GM19023 (cell line): ENCODE results near the gene DLG2.

Experiments used
- ATAC-seq: cut with Tn5 transposase; IDR thresholded peaks from one replicate; pipeline ENCODE4 v1.9.1; 2021; ENCODE audit warnings: mild to moderate bottlenecking, moderate library complexity; ENCODE audit not compliant: unreplicated experiment

The DLG2 gene

GRCh38 chr11:84923489-84923888 lies 703.7 kb downstream of the DLG2 start:
- ATAC-seq = no peak

DNA sequence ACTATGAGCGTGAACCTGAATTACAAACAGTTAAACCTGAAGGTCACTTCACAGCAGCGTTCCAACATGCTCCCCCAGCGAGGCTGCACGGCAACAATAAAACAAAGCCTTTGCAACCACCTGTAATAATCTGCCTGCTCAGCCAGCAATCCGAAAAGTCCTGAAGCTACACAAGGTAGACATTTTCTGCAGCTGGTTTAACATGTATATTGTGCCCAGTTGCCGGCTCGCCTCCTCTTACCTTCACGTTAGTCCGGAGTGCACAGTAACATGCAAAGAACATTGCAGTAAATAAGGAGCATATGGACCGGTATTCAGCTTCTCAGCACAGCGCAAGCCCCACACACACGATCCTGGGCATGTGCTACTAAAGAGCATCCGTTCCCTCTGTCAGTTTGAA lies 704.3 kb downstream of the DLG2 start:
- ATAC-seq = no peak

- no peak for ATAC-seq
These were observed 704.8 kb downstream of the DLG2 start for GRCh38 chr11:84922212-84922805.

DNA sequence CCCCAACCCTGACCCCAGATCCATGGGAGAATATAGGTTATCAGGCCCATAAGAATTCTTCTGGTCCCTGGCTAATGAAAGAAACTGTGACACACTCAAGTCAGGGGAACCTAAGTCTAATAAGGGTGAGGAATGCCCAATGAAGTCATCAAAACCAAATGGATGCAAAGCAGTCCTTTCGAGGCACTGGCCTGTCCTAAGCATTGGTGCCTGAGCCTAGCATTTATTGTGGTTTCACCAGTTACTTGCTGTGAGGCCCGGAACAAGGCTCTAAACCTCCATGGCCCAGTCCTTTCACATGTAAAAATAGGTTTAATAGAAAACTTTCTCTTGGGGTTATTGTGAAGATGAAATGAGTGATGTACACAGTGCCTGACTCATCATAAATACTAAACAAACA lies 712.6 kb downstream of the DLG2 start:
- no peak for ATAC-seq

DNA sequence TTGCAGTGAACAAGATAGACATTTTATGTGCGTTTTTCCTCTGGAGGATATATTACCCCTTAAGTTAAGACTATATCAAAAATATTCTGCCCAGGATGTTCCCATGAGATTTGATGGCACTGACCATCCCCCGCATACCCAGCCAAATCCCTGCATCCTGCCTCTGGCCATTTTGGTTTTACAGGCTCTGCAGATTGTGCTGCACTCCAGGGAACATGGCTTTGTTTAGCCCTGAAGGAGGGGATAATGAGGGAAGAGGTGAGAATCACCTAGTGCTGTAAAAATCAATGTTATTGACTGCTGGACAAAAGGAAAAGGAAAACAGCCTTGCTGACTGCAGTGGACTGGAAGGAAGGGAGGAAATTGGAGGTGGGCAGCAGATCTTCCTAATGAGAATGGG lies 717.4 kb downstream of the DLG2 start:
- ATAC-seq = no peak

DNA sequence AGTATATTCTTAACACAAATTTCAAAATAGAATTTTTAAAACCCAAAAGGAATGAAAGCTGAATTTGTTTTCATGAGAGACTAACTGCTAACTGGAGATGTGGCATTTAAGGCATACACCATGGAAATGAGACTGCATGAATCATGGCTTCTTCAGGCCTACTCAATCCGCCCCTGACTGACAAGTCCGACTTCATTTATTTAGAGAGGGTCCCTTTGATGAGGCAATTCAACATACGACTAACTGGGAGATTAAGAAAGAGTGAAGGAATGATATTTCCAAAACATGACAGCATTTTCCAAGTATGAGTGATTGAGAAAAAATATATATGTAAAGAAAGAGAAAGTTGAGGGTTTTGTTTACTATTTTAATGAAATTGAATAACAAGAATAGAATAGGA lies 720.1 kb downstream of the DLG2 start:
- ATAC-seq = no peak

DNA sequence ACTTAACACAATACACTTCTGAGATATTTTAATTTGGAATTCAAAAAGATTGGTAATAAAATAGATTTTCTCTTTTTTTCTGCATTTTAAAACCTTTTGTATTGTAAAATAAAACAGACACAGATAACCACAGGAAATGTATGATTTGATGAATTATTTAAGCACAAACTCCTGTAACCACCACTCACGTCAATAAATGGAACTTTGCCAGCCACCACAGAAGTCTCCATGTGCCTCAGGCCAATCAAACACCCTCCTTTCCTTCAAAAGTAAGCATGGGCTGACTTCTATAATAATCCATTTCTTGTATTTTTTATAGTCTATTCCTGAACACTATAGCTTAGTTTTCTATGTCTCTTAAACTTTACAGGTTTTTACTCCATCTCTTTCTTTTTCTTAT lies 721.7 kb downstream of the DLG2 start:
- no peak for ATAC-seq

DNA sequence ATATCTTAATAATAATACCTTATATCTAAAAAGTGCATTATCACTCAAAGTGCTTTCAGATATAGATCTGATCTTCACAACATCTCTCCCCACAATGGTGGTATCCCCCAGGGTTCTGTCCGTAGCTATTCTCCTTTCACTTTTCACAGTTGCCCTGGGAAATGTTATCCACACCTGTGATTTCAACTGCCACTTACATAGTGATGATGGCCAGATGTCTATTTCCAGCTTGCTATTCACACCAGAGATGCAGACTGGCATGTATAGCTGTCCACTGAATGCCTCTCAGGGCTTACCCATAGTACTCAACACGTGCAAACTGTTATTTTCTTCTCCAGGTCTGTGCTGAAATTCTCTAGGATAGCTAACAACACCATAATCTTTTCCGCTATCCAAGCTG lies 724.7 kb downstream of the DLG2 start:
- ATAC-seq = no peak

DNA sequence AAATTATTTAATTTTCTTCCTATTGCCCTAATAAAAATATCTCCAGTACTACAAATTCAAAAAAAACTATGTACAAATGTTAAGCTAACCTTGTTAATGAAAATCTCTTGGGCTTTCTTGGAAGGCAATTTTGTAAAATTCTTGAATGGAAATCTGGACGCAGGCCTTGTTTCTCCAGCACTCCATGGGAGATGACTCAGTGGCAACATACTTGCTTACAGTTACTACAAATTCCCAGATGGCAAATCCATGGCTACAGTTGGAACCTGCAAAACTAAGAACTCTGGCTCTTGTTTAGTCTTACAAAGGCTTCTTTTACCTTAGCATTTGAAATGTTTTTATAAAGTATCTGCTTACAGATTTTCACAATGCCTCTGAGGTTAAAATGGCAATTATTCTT lies 725.2 kb downstream of the DLG2 start:
- no peak for ATAC-seq

DNA sequence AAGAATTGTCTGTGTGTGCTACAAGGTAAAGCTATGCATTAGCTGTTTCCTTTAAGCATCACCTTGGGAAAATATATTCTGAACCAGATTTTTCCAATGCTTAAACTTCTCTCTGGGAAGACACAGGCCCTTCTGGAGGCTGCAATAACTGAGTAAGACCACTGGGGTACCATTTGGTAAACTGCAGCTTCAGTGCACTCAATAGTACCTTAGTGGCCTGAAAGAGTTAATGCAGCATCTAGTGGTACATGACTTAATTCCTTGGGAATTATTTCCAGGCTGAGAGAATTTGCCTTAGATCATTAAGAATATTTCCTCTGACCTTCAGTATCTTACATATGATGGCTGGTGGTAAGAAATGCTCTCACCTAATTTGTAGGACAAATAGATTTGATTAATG lies 727.4 kb downstream of the DLG2 start:
- no peak for ATAC-seq

DNA sequence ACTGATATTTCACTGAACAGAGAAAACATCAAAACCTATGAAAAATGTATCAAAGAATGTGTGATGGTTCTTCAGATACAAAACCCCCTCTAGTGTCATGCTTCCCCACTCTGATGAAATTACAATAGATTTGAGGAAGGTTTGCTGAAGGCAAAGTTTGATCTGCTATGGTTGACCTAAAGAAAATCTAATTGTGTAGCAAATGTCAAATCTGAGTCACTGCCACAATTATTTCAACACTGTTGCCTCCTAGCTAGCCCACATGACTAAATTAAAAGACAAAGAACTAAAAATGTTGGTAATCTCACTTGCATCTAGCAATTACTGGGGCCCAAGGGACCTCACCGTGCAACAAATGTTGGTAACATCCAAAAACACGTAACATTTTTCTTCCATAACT lies 728.0 kb downstream of the DLG2 start:
- no peak for ATAC-seq

DNA sequence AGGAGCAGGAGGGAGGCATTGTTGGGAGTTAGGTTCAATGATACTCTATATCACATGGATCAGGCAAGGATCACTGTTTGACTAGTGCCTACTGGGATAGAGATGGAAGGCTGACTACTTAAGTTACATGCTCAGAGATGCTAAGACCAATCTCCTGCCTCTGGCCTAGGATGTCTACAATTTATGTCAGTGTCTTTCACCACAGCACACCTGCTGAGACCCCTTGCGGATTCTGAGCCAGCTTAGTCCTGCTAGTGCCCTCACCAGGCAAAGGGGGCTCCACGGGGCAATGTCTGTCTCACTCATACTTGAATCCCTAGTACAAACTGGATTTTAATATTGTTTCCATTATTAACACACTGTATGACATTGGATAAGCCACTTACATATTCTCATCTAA lies 732.5 kb downstream of the DLG2 start:
- no peak for ATAC-seq

- no peak for ATAC-seq
These were observed 736.5 kb downstream of the DLG2 start for GRCh38 chr11:84890676-84891075.

DNA sequence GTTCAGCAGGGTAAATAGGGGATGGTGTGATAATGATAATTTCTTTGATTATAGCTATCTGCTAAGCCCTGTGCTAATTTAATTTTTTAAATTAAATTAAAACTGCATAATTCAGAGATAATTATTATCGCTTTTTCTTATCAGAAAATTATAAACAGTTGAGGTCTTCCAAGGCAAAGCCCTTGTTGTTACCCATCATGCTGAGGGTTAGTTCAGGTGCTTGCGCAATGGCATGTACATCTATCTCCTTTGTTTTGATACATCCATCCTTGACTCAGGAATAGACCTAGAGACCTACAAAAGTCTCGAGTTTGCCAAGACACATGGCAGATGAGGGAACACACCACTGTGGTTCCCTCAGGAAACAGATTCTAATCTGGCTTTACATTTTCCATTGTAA lies 737.6 kb downstream of the DLG2 start:
- ATAC-seq = no peak

DNA sequence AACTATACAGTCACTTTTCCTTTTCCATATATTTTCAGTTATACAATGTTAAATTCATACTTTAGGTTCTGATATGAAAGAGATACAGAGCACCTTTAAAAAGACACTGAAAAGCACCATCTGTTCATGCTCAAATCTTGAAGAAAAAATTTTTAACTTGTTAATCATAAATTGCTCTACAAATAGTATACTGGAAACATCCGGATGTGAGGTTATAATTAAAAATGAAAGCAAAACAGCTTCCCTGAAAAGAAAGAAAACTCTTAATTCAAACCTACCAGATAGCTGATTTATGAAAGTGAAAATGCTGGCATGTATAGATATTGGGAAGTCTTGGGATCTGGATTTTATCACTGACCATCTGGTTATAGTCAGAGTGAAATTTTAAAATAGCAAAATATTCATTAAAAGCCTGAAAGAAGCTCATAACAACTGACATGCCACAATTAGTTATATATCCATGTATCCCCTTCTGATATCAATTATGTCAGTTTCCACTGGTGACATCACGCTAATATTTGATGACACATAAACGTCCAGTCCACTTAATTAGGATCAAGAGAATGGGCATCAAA lies 740.0 kb downstream of the DLG2 start:
- no peak for ATAC-seq

DNA sequence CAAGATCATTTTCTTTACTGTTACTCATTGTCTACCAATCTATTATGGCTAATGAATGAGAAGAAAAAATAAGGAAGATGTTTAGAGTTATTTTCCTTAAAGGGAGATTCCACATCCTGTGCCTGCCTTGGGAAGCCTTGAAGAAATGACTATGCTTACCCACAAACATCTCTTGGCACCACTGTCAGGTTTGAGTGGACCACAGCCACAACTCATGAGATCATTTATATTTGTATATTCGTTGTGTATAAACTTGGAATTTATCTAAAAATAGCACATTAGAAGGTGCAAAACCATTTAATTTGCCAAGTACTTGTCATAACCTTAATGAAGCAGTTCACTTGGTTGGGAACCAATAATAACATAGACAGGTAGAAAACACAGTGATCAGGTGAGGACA lies 740.8 kb downstream of the DLG2 start:
- no peak for ATAC-seq

DNA sequence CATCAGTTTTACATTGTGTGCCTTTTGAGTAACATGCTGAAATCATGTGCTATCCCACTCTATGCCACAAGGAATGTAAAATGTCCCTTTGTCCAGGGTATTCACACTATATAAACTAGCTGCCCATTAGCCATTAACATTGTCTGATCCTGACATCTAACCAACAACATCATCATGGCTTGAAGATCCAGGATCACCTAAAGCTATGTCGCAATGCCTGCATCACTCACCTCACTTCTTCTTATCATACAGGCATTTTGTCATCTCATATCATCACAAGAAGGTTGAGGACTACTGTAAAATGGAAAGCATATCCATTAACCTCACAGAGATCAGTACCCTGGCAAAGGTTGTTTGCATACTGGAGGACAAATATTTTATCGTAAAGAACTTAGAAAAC lies 742.3 kb downstream of the DLG2 start:
- no peak for ATAC-seq

GRCh38 chr11:84882056-84882455 lies 745.1 kb downstream of the DLG2 start:
- no peak for ATAC-seq

DNA sequence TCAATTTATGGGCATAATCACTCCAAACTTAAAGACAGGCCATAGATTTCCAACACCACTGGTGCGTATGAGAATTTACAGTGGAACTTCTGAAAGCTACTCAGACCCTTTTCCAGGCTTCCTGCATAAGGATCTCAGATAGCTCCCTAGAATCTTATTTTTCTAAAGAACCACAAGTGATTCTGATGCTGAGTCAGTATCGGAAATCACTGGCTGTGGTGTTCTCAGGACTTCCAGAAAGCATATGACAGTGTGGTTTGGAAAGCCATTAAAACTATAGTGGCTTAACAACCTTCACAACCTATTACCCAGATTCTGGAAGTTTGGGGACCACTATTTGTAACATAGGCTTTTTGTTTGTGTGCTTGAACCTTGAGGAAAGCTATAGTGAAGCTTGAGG lies 756.0 kb downstream of the DLG2 start:
- ATAC-seq = no peak

- ATAC-seq = no peak
These were observed 756.7 kb downstream of the DLG2 start for GRCh38 chr11:84870486-84870885.

DNA sequence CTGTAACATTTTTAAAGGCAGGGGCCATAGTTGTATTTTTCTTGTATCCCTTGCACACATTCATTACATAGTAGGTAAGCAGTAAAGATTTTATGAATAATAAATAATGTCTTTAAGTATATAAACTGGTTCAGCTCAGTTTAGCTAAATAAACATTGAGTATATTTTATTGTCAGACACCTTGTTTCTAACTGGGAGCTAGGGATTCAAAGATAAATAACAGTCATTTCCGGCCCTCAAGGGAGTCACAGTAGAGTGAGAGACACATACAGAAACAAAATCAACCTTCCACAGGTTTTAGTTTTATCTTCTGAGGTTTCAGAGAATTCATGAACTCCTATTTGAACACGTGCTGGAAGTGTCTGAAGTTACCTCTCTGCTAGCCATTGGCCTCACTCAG lies 760.2 kb downstream of the DLG2 start:
- no peak for ATAC-seq

- ATAC-seq = no peak
These were observed 761.2 kb downstream of the DLG2 start for GRCh38 chr11:84865791-84866535.

DNA sequence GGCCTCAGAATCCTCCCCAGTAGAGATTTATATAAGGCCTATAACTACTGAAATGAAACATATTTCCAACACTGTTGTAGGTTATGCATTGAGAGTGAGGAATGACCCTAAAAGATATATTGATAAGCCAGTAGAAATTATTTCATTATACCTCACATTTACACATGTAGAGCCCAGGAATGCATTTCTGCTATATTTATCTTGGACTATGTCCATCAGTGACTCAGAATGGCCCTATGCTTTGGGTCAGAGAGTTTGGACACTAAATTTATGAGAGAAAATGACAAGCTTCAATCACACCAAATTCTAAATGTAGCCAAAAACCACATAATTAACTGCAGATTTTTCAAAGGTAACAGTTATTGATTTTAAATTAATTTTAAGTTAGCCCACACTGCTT lies 761.9 kb downstream of the DLG2 start:
- ATAC-seq = no peak
